ENCODE measurements around the gene OTULIN. TPM values are rescaled to one million over a fixed set of nuclear protein-coding genes. Genes with fewer than 3 reads are reported as not detected.
A peak's percentile ranks its signal among the peaks of the same experiment; 100 is the strongest.

Gene OTULIN
- total RNA-seq, 1 experiment from 2014 or later, result 31.0 TPM

GRCh38 chr5:14644623-14645237 is 19.8 kb upstream of the OTULIN start:
- Histone ChIP-seq H3K79me2 (ENCODE audit: low read length) (no peaks in the 10 kb centered on the region), H3K4me1 (ENCODE audit: low read length) (no peaks in the 10 kb centered on the region), H3K36me3 (ENCODE audit: insufficient read depth, low read length) (no peaks in the 10 kb centered on the region), H3K4me3 (ENCODE audit: low read length) (no peak overlapping the region), H3K9me2 (replicated peaks; ENCODE audit: insufficient read depth, low read length) (no peaks in the 10 kb centered on the region), H2AFZ (ENCODE audit: low read length) (no peak overlapping the region), H3K27me3 (ENCODE audit: low read length) (no peaks in the 10 kb centered on the region), H3K4me2 (ENCODE audit: low read depth, low read length, poor library complexity, severe bottlenecking) (no peak overlapping the region), H3K9ac (ENCODE audit: low read length) (no peak overlapping the region), H4K20me1 (ENCODE audit: insufficient read depth, low read depth, low read length) (no peaks in the 10 kb centered on the region), H3K9me3 (ENCODE audit: low read length) (no peaks in the 10 kb centered on the region), H3K27ac (ENCODE audit: low read length) (no peak overlapping the region)
- DNase-seq, result no peak

- H4K20me1 ChIP-seq (ENCODE audit: insufficient read depth, low read depth, low read length), result no peaks in the 10 kb centered on the region
- no peak for DNase-seq
Observed at GRCh38 chr5:14650052-14650451, 14.5 kb upstream of the OTULIN start.

GRCh38 chr5:14655146-14655741 is 9.3 kb upstream of the OTULIN start:
- H2AFZ ChIP-seq (ENCODE audit: low read length), result no peak overlapping the region
- H3K9ac ChIP-seq (ENCODE audit: low read length), result no peak overlapping the region
- no peak for DNase-seq
- H3K27me3 ChIP-seq (ENCODE audit: low read length), result no peaks in the 10 kb centered on the region
- no peaks in the 10 kb centered on the region for H3K9me2 ChIP-seq (replicated peaks; ENCODE audit: insufficient read depth, low read length)
- H3K4me1 ChIP-seq (ENCODE audit: low read length), result no peaks in the 10 kb centered on the region
- H3K36me3 ChIP-seq (ENCODE audit: insufficient read depth, low read length), result no peaks in the 10 kb centered on the region
- H3K9me3 ChIP-seq (ENCODE audit: low read length), result no peaks in the 10 kb centered on the region
- H3K4me2 ChIP-seq (ENCODE audit: low read depth, low read length, poor library complexity, severe bottlenecking), result no peak overlapping the region
- H4K20me1 ChIP-seq (ENCODE audit: insufficient read depth, low read depth, low read length), result no peaks in the 10 kb centered on the region
- H3K27ac ChIP-seq (ENCODE audit: low read length), result no peak overlapping the region
- H3K4me3 ChIP-seq (ENCODE audit: low read length), result no peak overlapping the region
- H3K79me2 ChIP-seq (ENCODE audit: low read length), result no peaks in the 10 kb centered on the region

More at GRCh38 chr5:14650052-14650451, 14.5 kb upstream of the OTULIN start:
- no peak overlapping the region for H3K27ac ChIP-seq (ENCODE audit: low read length)
- H2AFZ ChIP-seq (ENCODE audit: low read length), result no peak overlapping the region
- H3K4me1 ChIP-seq (ENCODE audit: low read length), result no peaks in the 10 kb centered on the region
- no peaks in the 10 kb centered on the region for H3K36me3 ChIP-seq (ENCODE audit: insufficient read depth, low read length)
- H3K79me2 ChIP-seq (ENCODE audit: low read length), result no peaks in the 10 kb centered on the region
- no peaks in the 10 kb centered on the region for H3K9me3 ChIP-seq (ENCODE audit: low read length)
- no peak overlapping the region for H3K4me2 ChIP-seq (ENCODE audit: low read depth, low read length, poor library complexity, severe bottlenecking)
- no peaks in the 10 kb centered on the region for H3K9me2 ChIP-seq (replicated peaks; ENCODE audit: insufficient read depth, low read length)
- no peak overlapping the region for H3K4me3 ChIP-seq (ENCODE audit: low read length)
- H3K9ac ChIP-seq (ENCODE audit: low read length), result no peak overlapping the region
- no peaks in the 10 kb centered on the region for H3K27me3 ChIP-seq (ENCODE audit: low read length)

- no peaks in the 10 kb centered on the region for H3K79me2 ChIP-seq (ENCODE audit: low read length)
- no peak overlapping the region for H2AFZ ChIP-seq (ENCODE audit: low read length)
- no peak for DNase-seq
- H3K4me3 ChIP-seq (ENCODE audit: low read length), result no peak overlapping the region
- no peak overlapping the region for H3K9ac ChIP-seq (ENCODE audit: low read length)
- no peaks in the 10 kb centered on the region for H3K9me2 ChIP-seq (replicated peaks; ENCODE audit: insufficient read depth, low read length)
- peaks cover 4% of the 10 kb centered on the region; the same call in 1 of the 2 replicates for H3K4me1 ChIP-seq (ENCODE audit: low read length)
- H3K36me3 ChIP-seq (ENCODE audit: insufficient read depth, low read length), result no peaks in the 10 kb centered on the region
- no peak overlapping the region for H3K27ac ChIP-seq (ENCODE audit: low read length)
- H3K27me3 ChIP-seq (ENCODE audit: low read length), result no peaks in the 10 kb centered on the region
- H3K4me2 ChIP-seq (ENCODE audit: low read depth, low read length, poor library complexity, severe bottlenecking), result no peak overlapping the region
- H4K20me1 ChIP-seq (ENCODE audit: insufficient read depth, low read depth, low read length), result no peaks in the 10 kb centered on the region
- H3K9me3 ChIP-seq (ENCODE audit: low read length), result no peaks in the 10 kb centered on the region
Observed at GRCh38 chr5:14656898-14657297, 7.6 kb upstream of the OTULIN start.

- H3K9me2 ChIP-seq (replicated peaks; ENCODE audit: insufficient read depth, low read length), result no peaks in the 10 kb centered on the region
- peaks cover 18% of the 10 kb centered on the region for H3K4me1 ChIP-seq (ENCODE audit: low read length)
- H3K4me3 ChIP-seq (ENCODE audit: low read length), result no peak overlapping the region
- H3K4me2 ChIP-seq (ENCODE audit: low read depth, low read length, poor library complexity, severe bottlenecking), result no peak overlapping the region
- no peaks in the 10 kb centered on the region for H3K27me3 ChIP-seq (ENCODE audit: low read length)
- H3K36me3 ChIP-seq (ENCODE audit: insufficient read depth, low read length), result no peaks in the 10 kb centered on the region
- no peaks in the 10 kb centered on the region; the same call in 1 of the 2 replicates for H4K20me1 ChIP-seq (ENCODE audit: insufficient read depth, low read depth, low read length)
- no peak for DNase-seq
- peaks cover 7% of the 10 kb centered on the region for H3K79me2 ChIP-seq (ENCODE audit: low read length)
- no peak overlapping the region for H2AFZ ChIP-seq (ENCODE audit: low read length)
- H3K27ac ChIP-seq (ENCODE audit: low read length), result no peak overlapping the region
- H3K9ac ChIP-seq (ENCODE audit: low read length), result no peak overlapping the region
- no peaks in the 10 kb centered on the region for H3K9me3 ChIP-seq (ENCODE audit: low read length)
Observed at GRCh38 chr5:14659821-14660607, 4.5 kb upstream of the OTULIN start.

- DNase-seq, result no peak
- Histone ChIP-seq H3K36me3 (ENCODE audit: insufficient read depth, low read length) (no peaks in the 10 kb centered on the region), H3K27me3 (ENCODE audit: low read length) (no peaks in the 10 kb centered on the region), H3K79me2 (ENCODE audit: low read length) (peaks cover 15% of the 10 kb centered on the region), H4K20me1 (ENCODE audit: insufficient read depth, low read depth, low read length) (peaks cover 6% of the 10 kb centered on the region; the same call in 1 of the 2 replicates), H3K4me3 (ENCODE audit: low read length) (no peak overlapping the region), H3K4me1 (ENCODE audit: low read length) (peaks cover 23% of the 10 kb centered on the region), H3K4me2 (ENCODE audit: low read depth, low read length, poor library complexity, severe bottlenecking) (no peak overlapping the region), H3K9me3 (ENCODE audit: low read length) (no peaks in the 10 kb centered on the region), H3K27ac (ENCODE audit: low read length) (no peak overlapping the region), H3K9ac (ENCODE audit: low read length) (no peak overlapping the region), H3K9me2 (replicated peaks; ENCODE audit: insufficient read depth, low read length) (no peaks in the 10 kb centered on the region), H2AFZ (ENCODE audit: low read length) (no peak overlapping the region)
Observed at GRCh38 chr5:14660833-14661232, 3.7 kb upstream of the OTULIN start.

- no peaks in the 10 kb centered on the region for H3K27me3 ChIP-seq (ENCODE audit: low read length)
- no peaks in the 10 kb centered on the region for H3K9me3 ChIP-seq (ENCODE audit: low read length)
- no peak overlapping the region for H3K27ac ChIP-seq (ENCODE audit: low read length)
- no peaks in the 10 kb centered on the region for H3K36me3 ChIP-seq (ENCODE audit: insufficient read depth, low read length)
- peak overlapping the region; percentile 74; the same call in 1 of the 2 replicates for H3K4me3 ChIP-seq (ENCODE audit: low read length)
- DNase-seq, result peak; percentile 33
- H3K9me2 ChIP-seq (replicated peaks; ENCODE audit: insufficient read depth, low read length), result no peaks in the 10 kb centered on the region
- peak overlapping the region; percentile 90 for H3K4me2 ChIP-seq (ENCODE audit: low read depth, low read length, poor library complexity, severe bottlenecking)
- peaks cover 26% of the 10 kb centered on the region for H4K20me1 ChIP-seq (ENCODE audit: insufficient read depth, low read depth, low read length)
- H2AFZ ChIP-seq (ENCODE audit: low read length), result no peak overlapping the region
- peaks cover 34% of the 10 kb centered on the region for H3K79me2 ChIP-seq (ENCODE audit: low read length)
- peaks cover 43% of the 10 kb centered on the region for H3K4me1 ChIP-seq (ENCODE audit: low read length)
- H3K9ac ChIP-seq (ENCODE audit: low read length), result peak overlapping the region; percentile 76; the same call in 1 of the 2 replicates
Observed at GRCh38 chr5:14662721-14663260, 1.7 kb upstream of the OTULIN start.

- Histone ChIP-seq H3K4me1 (ENCODE audit: low read length) (peaks cover 53% of the 10 kb centered on the region), H3K9ac (ENCODE audit: low read length) (peak overlapping the region; percentile 76), H3K4me2 (ENCODE audit: low read depth, low read length, poor library complexity, severe bottlenecking) (peak overlapping the region; percentile 90), H3K9me2 (replicated peaks; ENCODE audit: insufficient read depth, low read length) (no peaks in the 10 kb centered on the region), H3K27ac (ENCODE audit: low read length) (peak overlapping the region; percentile 48), H3K36me3 (ENCODE audit: insufficient read depth, low read length) (no peaks in the 10 kb centered on the region), H2AFZ (ENCODE audit: low read length) (peak overlapping the region; percentile 54; the same call in 1 of the 2 replicates), H3K9me3 (ENCODE audit: low read length) (no peaks in the 10 kb centered on the region), H3K27me3 (ENCODE audit: low read length) (no peaks in the 10 kb centered on the region), H3K4me3 (ENCODE audit: low read length) (peak overlapping the region; percentile 74), H4K20me1 (ENCODE audit: insufficient read depth, low read depth, low read length) (peaks cover 32% of the 10 kb centered on the region), H3K79me2 (ENCODE audit: low read length) (peaks cover 45% of the 10 kb centered on the region)
- peak; percentile 63 for DNase-seq
Observed at GRCh38 chr5:14663734-14664269, 716 bp upstream of the OTULIN start.
